Neuronal stem cell (in vitro differentiated cells): ENCODE results near the gene DLG2.

Experiments used
- DNase-seq: peaks from one replicate; pipeline ENCODE4 v3.0.0-alpha.2; 2013; ENCODE audit warnings: low spot score
- H2AFZ ChIP-seq: one replicate; pipeline ENCODE4 v1.6.1; 2013; ENCODE audit warnings: mild to moderate bottlenecking, low read length, inconsistent platforms
- H2AK5ac ChIP-seq: 2 replicates; pipeline ENCODE4 v1.6.1; 2013; ENCODE audit warnings: low read depth, mild to moderate bottlenecking, inconsistent platforms, low read length, moderate library complexity, mixed read lengths
- H2BK120ac ChIP-seq: 2 replicates; pipeline ENCODE4 v1.6.1; 2013; ENCODE audit warnings: low read depth, mild to moderate bottlenecking, inconsistent platforms, low read length, moderate library complexity, mixed read lengths
- H2BK12ac ChIP-seq: one replicate; pipeline ENCODE4 v1.6.1; 2013; ENCODE audit warnings: low read length, inconsistent platforms
- H2BK15ac ChIP-seq: 2 replicates; pipeline ENCODE4 v1.6.1; 2013; ENCODE audit warnings: mild to moderate bottlenecking, low read length, inconsistent platforms, mixed read lengths
- H2BK5ac ChIP-seq: one replicate; pipeline ENCODE4 v1.6.1; 2013; ENCODE audit warnings: inconsistent platforms, mild to moderate bottlenecking, low read length, moderate library complexity
- H3K14ac ChIP-seq: one replicate; pipeline ENCODE4 v1.6.1; 2013; ENCODE audit warnings: low read length, inconsistent platforms
- H3K18ac ChIP-seq: 2 replicates; pipeline ENCODE4 v1.6.1; 2013; ENCODE audit warnings: low read length, inconsistent platforms
- H3K23ac ChIP-seq: 2 replicates; pipeline ENCODE4 v1.6.1; 2013; ENCODE audit warnings: low read depth, mild to moderate bottlenecking, mixed read lengths, low read length, inconsistent platforms; ENCODE audit not compliant: poor library complexity
- H3K27ac ChIP-seq: replicated peaks from 3 replicates; pipeline ENCODE4 v1.5.1; 2013; ENCODE audit warnings: low read length, inconsistent platforms
- H3K27me3 ChIP-seq, 3 experiments: 2 replicates each; pipeline ENCODE4 v1.6.1; 2013; ENCODE audit warnings: low read length in 3 of 3, mild to moderate bottlenecking in 2 of 3, inconsistent platforms in 1 of 3, low read depth in 1 of 3, mixed read lengths in 1 of 3, moderate library complexity in 1 of 3; ENCODE audit not compliant: control insufficient read depth in 3 of 3, insufficient read depth in 3 of 3
- H3K36me3 ChIP-seq, 2 donors: replicated peaks in 1 of 2; 2 replicates each; pipeline ENCODE4 v1.6.1; 2013; ENCODE audit warnings: low read length in 2 of 2; ENCODE audit not compliant: control insufficient read depth in 2 of 2, insufficient read depth in 2 of 2
- H3K4ac ChIP-seq: 2 replicates; pipeline ENCODE4 v1.6.1; 2013; ENCODE audit warnings: inconsistent platforms, mild to moderate bottlenecking, low read length, moderate library complexity
- H3K4me1 ChIP-seq, 2 donors: 1 replicate in 1 of 2; 2 replicates in 1 of 2; pipeline ENCODE4 v1.6.1; 2013; ENCODE audit warnings: low read length in 2 of 2, low read depth in 1 of 2; ENCODE audit not compliant: control insufficient read depth in 2 of 2, insufficient read depth in 1 of 2
- H3K4me2 ChIP-seq: one replicate; pipeline ENCODE4 v1.6.1; 2013; ENCODE audit warnings: mild to moderate bottlenecking, low read length, inconsistent platforms; ENCODE audit not compliant: insufficient read depth, poor library complexity, severe bottlenecking
- H3K4me3 ChIP-seq, 2 donors: 2 replicates each; pipeline ENCODE4 v1.5.1; 2013; ENCODE audit warnings: low read length in 2 of 2, mild to moderate bottlenecking in 2 of 2, inconsistent platforms in 1 of 2, moderate library complexity in 1 of 2
- H3K79me1 ChIP-seq: one replicate; pipeline ENCODE4 v1.6.1; 2013; ENCODE audit warnings: low read depth, mild to moderate bottlenecking, inconsistent platforms, low read length, moderate library complexity
- H3K9ac ChIP-seq: one replicate; pipeline ENCODE4 v1.6.1; 2013; ENCODE audit warnings: mild to moderate bottlenecking, low read depth, low read length, inconsistent platforms; ENCODE audit not compliant: poor library complexity
- H3K9me3 ChIP-seq, 2 donors: replicated peaks in 1 of 2; 2 replicates each; pipeline versions ENCODE3 to v1.6.1; 2013; ENCODE audit warnings: low read length in 2 of 2, mild to moderate bottlenecking in 2 of 2, inconsistent platforms in 1 of 2, low read depth in 1 of 2, mixed read lengths in 1 of 2, moderate library complexity in 1 of 2; ENCODE audit not compliant: control insufficient read depth in 2 of 2, insufficient read depth in 1 of 2
- H4K8ac ChIP-seq: one replicate; pipeline ENCODE4 v1.6.1; 2013; ENCODE audit warnings: low read depth, mild to moderate bottlenecking, inconsistent platforms, low read length, moderate library complexity
- H4K91ac ChIP-seq: one replicate; pipeline ENCODE4 v1.6.1; 2013; ENCODE audit warnings: low read length, low read depth, mild to moderate bottlenecking, inconsistent platforms; ENCODE audit not compliant: poor library complexity
- WGBS, 2 donors: extraction: QIAGEN DNeasy Blood & Tissue Kit; methylation state at CpG; one replicate each; pipeline ENCODE4 v1.1.7; 2013; ENCODE audit warnings: missing lambda C conversion rate in 2 of 2, mixed read lengths in 1 of 2; ENCODE audit not compliant: insufficient read length in 2 of 2, insufficient replicate concordance in 1 of 2; ENCODE audit errors: extremely low coverage in 2 of 2; 5-methylcytosine and 5-hydroxymethylcytosine counted together

The DLG2 gene

DNA sequence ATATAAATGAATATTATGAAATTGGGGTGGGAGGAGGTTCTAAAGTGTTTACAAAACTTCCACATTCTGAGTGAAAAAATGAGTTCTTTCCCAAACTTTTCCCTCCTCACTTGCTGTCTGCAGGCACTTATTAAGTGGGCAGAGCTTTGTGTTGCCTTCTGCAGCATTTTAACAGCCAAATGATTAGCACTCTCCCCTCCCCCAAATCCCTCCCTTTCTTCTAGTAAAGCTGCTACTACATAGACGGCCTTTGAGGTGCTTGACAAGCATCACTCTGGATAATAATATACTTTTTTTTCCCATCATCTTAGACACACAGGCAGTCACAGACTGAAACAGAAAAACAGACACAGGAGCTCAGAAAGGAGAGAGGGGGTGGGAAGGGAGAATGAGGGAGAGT lies 493.5 kb downstream of the DLG2 start:
- peaks cover 5 to 10% of the 10 kb centered on the region in 2 donors for H3K4me1 ChIP-seq
- no peak overlapping the region for H2BK120ac ChIP-seq
- no peak overlapping the region for H2BK5ac ChIP-seq
- H2AK5ac ChIP-seq: no peak overlapping the region
- H2AFZ ChIP-seq: peak overlapping the region; percentile 87
- no peak overlapping the region for H4K8ac ChIP-seq
- no peak overlapping the region for H3K4ac ChIP-seq
- no peaks in the 10 kb centered on the region for H3K36me3 ChIP-seq
- H3K27me3 ChIP-seq: no peaks in the 10 kb centered on the region
- peak overlapping the region; percentile 83 for H3K27ac ChIP-seq
- no peak overlapping the region for H4K91ac ChIP-seq
- H3K4me3 ChIP-seq: no peak overlapping the region
- no peaks in the 10 kb centered on the region for H3K9me3 ChIP-seq
- DNase-seq: no peak
- no peak overlapping the region for H3K18ac ChIP-seq
- no peak overlapping the region for H2BK15ac ChIP-seq
- WGBS, 2 donors: no CpG with 5 or more reads among the region's 1 CpG
- no peak overlapping the region for H3K14ac ChIP-seq
- no peak overlapping the region for H2BK12ac ChIP-seq
- no peak overlapping the region for H3K9ac ChIP-seq
- H3K4me2 ChIP-seq: no peak overlapping the region
- H3K23ac ChIP-seq: no peak overlapping the region
- H3K79me1 ChIP-seq: no peaks in the 10 kb centered on the region

DNA sequence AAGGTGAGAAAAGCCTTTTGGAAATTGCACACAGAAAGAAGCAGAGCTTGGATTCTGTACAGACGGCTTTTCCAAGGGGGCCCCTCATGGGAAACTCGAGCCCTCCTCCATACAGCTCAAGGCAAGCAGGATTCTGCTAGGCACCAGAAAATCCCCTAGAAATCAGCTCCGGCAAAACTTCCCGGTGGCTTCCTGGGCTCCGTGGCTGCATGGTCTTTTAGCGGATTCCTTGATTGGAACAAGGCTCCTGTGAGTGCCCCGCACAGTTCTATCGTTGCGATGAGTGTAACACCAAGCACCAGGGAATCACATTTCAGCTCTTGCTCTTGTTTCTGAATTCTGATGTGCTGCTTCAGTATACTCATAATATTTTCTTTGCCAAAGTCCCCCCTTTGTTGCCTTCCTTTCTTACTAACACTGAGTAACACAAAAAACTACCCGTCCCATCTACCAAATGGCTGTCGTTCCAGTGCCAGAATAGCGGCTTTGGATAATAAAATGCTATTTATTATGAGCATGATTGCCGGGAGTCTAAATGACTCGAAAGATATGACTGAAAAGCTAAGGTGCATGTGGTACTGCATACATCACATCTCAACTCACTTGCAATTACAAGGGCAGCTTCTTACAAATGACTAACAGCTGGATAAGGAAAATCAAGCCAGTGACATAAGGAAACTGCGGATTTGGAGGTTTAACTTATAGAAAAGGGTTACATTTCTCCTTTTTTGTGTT lies 494.1 kb downstream of the DLG2 start:
- no peak overlapping the region for H4K91ac ChIP-seq
- WGBS, 2 donors: no CpG with 5 or more reads among the region's 15 CpGs

DNA sequence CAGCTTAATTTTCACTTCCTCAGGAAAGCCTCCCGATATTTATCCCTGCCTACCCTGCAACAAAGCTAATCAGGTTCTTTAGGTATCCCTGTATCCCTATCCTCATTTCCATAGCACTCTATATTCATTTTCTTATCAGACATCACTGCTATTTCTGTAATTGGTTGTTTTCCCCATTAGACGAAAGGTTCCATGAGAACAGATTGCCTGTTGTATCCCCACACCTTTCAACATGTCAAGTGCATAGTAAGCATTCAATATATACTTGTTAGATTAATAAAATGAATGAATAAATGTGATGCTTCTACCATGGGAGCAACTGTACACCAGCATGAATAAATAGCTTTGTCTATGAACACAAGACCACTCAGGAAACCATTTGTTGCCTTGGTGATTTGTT lies 499.8 kb downstream of the DLG2 start:
- Histone ChIP-seq H3K23ac (no peak overlapping the region), H3K27me3 (no peaks in the 10 kb centered on the region), H3K36me3 (no peaks in the 10 kb centered on the region), H2AFZ (no peak overlapping the region), H4K91ac (no peak overlapping the region), H2BK120ac (no peak overlapping the region), H2BK5ac (no peak overlapping the region), H2AK5ac (no peak overlapping the region), H3K9ac (no peak overlapping the region), H3K4me3 (no peak overlapping the region), H3K79me1 (no peaks in the 10 kb centered on the region), H3K9me3 (no peaks in the 10 kb centered on the region), H3K14ac (no peak overlapping the region), H3K18ac (no peak overlapping the region), H3K4ac (no peak overlapping the region), H3K4me2 (no peak overlapping the region), H2BK12ac (no peak overlapping the region), H2BK15ac (no peak overlapping the region), H3K27ac (no peak overlapping the region), H4K8ac (no peak overlapping the region), H3K4me1 (peaks cover under 1% of the 10 kb centered on the region in 2 donors)
- no peak for DNase-seq
- no CpG with 5 or more reads among the region's 2 CpGs for WGBS, 2 donors

More for the DNA sequence above, 494.1 kb downstream of the DLG2 start:
- Histone ChIP-seq H3K14ac (no peak overlapping the region), H3K18ac (peak overlapping the region; percentile 82), H4K8ac (no peak overlapping the region), H3K9me3 (no peaks in the 10 kb centered on the region), H3K4me2 (peak overlapping the region; percentile 52), H2BK12ac (no peak overlapping the region), H3K27ac (peak overlapping the region; percentile 83), H2AFZ (peak overlapping the region; percentile 87), H3K23ac (no peak overlapping the region), H2AK5ac (no peak overlapping the region), H3K36me3 (no peaks in the 10 kb centered on the region), H3K79me1 (no peaks in the 10 kb centered on the region), H3K4me3 (no peak overlapping the region), H2BK120ac (no peak overlapping the region), H3K4ac (no peak overlapping the region), H3K27me3 (no peaks in the 10 kb centered on the region), H3K4me1 (peaks cover 5 to 10% of the 10 kb centered on the region in 2 donors), H2BK5ac (no peak overlapping the region), H2BK15ac (no peak overlapping the region), H3K9ac (no peak overlapping the region)
- DNase-seq: peak; percentile 20

DNA sequence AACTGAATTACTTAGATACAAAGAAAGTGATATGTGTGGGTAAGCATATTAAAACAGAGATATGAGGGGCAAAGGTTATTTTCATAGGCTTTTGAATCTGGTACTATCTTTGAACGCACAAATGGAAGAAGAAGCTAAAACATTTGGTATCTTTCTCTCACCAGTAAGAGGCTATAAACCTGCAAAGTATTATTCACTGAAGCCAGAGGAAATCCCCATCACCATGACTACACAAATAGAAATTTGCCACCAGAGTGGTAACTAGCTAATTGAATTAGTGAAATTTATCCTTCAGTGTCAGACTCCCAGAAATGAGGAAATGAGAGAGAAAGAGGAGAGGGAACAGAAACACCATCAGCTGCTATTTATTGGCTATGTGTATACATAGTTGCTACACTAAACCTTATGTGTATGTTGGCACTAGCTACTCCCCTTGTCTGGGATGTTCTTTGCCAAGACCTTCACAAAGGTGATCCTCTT lies 503.4 kb downstream of the DLG2 start:
- Histone ChIP-seq H3K79me1 (no peaks in the 10 kb centered on the region), H3K27ac (no peak overlapping the region), H2BK5ac (no peak overlapping the region), H3K18ac (no peak overlapping the region), H4K8ac (no peak overlapping the region), H3K4me1 (no peaks in the 10 kb centered on the region), H3K4me2 (no peak overlapping the region), H2BK15ac (no peak overlapping the region), H2BK12ac (no peak overlapping the region), H3K9me3 (no peaks in the 10 kb centered on the region), H2AFZ (no peak overlapping the region), H4K91ac (no peak overlapping the region), H3K36me3 (no peaks in the 10 kb centered on the region), H3K4ac (no peak overlapping the region), H3K27me3 (no peaks in the 10 kb centered on the region), H2BK120ac (no peak overlapping the region), H2AK5ac (no peak overlapping the region), H3K14ac (no peak overlapping the region), H3K9ac (no peak overlapping the region), H3K23ac (no peak overlapping the region), H3K4me3 (no peak overlapping the region)
- no peak for DNase-seq
- no CpG with 5 or more reads among the region's 1 CpG for WGBS, 2 donors
